Activated T-cell treated with anti-CD3 and anti-CD28 coated beads, Interleukin-2, amount 50 U/mL, for 1 hour (primary cell): Measurements from ENCODE around the gene ULK4.

Experiments
- DNase-seq: peaks from one replicate; pipeline ENCODE4 v3.0.0-alpha.2; 2020

The ULK4 gene

GRCh38 chr3:41204369-41204768, 757.5 kb downstream of the ULK4 start:
- DNase-seq = no peak

DNA sequence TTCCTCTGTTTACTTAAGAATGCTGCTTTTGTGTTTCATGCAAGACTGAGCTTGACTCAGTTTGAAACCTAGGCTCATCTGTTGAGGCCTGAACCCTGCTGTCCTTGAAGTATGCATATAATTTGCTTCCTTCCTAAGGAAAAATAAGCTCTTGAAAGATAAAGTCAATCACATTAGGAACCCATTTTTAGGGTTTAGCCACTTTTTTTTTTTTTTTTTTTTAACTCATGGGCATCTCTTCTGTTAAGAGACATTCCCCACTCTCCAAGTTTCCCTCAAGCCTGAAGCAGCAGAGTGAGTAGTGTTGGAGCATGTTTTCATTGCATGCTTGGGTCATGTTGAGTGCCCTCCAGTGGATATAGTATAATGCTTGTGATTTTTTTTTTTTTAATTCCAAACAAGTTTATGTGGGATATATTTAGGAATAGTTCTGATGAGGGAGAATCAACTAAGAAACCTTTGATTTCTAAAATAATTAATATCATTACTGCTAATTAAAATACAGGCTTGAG, 759.0 kb downstream of the ULK4 start:
- no peak for DNase-seq

DNA sequence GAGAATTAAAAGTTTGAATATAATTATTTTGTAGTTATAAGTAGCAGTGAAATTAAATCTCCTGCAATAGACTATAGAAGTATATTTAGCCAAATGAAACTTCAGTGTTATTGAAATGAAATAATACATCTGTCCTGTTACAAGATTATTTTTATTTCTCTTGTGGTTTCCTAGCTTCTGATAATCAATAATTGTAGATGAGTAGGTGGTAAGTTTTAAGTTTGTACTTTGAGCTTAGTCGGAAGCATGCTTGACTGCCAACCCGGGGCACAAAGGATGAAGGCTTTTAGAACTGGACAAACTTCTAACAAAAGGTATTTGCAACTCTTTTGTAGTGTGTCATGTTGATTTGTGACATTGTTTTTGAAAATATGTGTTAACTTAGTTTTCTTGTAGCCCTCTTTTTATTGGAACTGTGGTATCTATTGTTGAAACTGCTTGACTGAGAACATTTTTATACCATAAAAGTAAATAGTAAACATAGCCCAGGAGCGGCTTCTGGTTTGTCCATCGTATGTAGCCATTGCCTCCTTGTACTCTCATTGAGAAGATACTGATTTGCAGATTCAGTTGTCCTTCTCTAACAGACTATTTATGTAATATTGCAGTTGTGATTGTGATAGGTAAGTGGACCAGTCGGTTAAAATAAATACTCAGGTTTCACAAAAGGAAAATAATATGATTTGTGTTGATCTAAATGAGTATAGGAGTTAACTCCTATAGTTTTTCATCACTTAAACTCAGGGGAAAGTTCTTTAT, 759.6 kb downstream of the ULK4 start:
- no peak for DNase-seq

DNA sequence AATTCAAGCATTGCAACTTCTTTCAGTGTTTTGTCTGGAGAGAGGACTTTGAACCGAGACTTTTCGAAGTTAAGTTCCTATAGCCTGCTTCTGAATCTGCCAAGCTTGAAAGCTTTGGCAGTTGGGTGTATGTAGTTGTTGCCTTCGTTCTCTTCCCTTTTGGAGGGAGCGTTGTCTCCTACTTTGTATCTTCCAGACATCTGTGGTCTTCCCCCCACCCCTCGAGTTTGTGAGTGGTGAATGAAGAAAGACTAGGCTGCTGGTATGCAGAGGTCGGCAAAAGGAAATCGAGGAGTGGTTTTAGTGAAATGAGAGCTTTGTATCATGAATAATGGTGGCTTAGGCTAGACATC, 761.3 kb downstream of the ULK4 start:
- no peak for DNase-seq

DNA sequence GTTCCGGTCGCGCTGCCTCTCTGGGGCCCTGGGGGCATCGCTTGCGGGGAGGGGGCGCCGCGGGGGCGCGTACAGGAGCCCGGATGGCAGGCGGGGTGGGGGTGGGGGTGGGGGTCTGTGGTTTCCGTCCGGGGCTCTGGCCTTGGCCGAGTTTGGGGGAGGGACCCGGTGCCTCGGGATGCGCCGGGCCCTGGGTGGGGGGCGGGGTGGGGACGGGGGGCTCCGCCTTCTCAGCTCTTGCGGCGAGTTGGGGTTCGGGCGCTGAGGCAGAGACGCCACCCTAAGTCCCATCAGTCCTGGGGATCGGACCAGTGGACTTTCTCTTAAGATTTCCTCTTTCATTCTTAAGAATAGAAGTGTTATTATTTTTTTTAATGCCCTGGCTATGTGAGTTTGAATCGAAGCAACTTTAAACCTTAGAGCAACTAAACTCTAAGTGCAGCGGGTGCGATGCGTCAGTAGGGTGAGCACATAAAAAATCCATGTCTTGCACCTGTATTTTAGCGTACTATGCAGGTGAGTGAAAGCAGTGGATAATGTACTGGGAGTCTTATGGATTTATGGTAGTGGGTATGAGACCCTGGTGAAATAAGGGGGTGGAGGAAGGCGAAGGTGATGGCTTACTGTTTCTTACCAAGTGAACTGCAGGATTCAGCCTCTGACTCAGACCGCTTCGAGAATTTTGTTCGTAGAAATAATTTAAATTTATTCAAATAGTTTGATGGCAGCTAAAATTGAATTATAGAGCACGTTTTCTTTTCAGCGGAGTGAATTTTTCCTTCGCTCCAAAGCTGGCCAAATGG, 761.8 kb downstream of the ULK4 start:
- no peak for DNase-seq

GRCh38 chr3:41198950-41199865, 762.7 kb downstream of the ULK4 start, which contains the start of gene CTNNB1:
Gene CTNNB1, plus strand, starts transcription at chr3:41199505. Its CDS starts 24,564 bp downstream, at chr3:41224069.
- DNase-seq = peak; percentile 96

GRCh38 chr3:41198526-41198925, 763.4 kb downstream of the ULK4 start:
- DNase-seq = no peak

GRCh38 chr3:41198046-41198445, 763.9 kb downstream of the ULK4 start:
- DNase-seq = no peak
